Umbilical cord (tissue), 2 donors: ENCODE data around the gene DHRS7B. TPM values are rescaled to one million over a fixed set of nuclear protein-coding genes. Genes with fewer than 3 reads are reported as not detected.
"Not testable (repeated sequence)": the region's sequence is repeated elsewhere in the genome, so short reads cannot be mapped to it uniquely, and the experiment has no call there.

Experiments used
- DNase-seq: peaks from one replicate; pipeline ENCODE4 v3.0.0-alpha.2; 2015; ENCODE audit warnings: low spot score
- total RNA-seq: library from RNA; depleted of rRNA; stranded (reverse); fragments of >200 nt; gene quantifications from one replicate; pipeline ENCODE4 v1.2.3, GENCODE V29; 2014; ENCODE audit warnings: low replicate concordance; ENCODE audit not compliant: insufficient read depth

DHRS7B gene
- total RNA-seq, 1 donor from 2014 or later: 24.6 TPM

GRCh38 chr17:21107067-21107650, 19.6 kb upstream of the DHRS7B start:
- not testable (repeated sequence) for DNase-seq

DNA sequence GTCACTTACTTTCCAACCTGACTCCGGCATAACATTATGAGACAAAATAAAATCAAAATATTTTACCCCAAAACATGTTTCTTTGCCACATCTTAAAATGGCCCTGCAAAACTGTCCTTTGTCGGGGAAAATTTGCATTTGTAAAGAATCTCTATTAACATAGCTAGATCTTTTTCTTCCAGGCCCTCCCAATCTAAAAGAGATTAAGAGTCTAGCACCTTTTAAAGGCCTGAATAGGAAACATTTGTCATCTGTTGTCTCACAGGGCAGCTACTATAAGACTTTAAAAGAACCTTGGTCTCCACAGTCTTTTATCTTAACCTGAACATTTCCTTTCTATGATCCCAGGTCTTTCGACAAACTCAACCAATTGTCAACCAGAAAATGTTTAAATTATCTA, 18.1 kb upstream of the DHRS7B start:
- DNase-seq: no peak

GRCh38 chr17:21113049-21113690, 13.6 kb upstream of the DHRS7B start:
- no peak for DNase-seq

GRCh38 chr17:21113716-21114115, 13.0 kb upstream of the DHRS7B start:
- DNase-seq: no peak

DNA sequence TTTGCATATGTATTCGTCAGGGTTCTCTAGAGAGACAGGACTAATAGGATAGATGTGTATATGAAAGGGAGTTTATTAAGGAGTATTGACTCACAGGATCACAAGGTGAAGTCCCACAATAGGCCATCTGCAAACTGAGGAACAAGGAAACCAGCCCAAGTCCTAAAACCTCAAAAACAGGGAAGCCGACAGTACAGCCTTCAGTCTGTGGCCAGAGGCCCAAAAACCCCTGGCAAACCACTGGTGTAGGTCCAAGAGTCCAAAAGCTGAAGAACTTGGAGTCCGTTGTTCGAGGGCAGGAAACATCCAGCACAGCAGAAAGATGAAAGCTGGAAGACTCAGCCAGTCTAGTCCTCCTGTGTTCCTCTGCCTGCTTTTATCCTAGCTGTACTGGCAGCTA, 12.0 kb upstream of the DHRS7B start:
- DNase-seq: not testable (repeated sequence)

- DNase-seq: peak; percentile 75
Measured at GRCh38 chr17:21119247-21119918, 7.4 kb upstream of the DHRS7B start.

- no peak for DNase-seq
Measured at GRCh38 chr17:21119919-21120249, 6.9 kb upstream of the DHRS7B start.

DNA sequence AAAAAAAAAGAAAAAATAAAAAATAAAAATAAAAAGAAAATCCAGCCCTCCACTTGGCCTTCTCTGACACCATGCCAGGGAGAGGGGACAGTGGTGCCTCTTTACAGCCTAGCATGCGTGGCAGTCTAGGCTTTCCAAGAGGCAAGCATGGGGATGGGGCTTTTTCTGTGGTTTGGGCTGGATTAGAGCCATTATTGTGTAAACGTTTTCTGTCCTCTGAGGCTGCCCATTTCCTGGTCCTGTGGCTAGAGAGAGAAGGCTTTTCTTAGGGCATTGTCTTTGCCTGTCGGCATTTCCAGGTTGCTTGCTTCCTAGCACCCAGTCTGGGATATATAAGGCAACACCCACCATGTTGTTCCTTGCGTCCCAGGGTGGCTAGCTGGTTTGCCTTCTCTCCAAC, 2.7 kb upstream of the DHRS7B start:
- DNase-seq: no peak

GRCh38 chr17:21124517-21124916, 2.2 kb upstream of the DHRS7B start:
- DNase-seq: not testable (repeated sequence)

- no peak for DNase-seq
Measured at GRCh38 chr17:21125862-21126261, 902 bp upstream of the DHRS7B start.

GRCh38 chr17:21127509-21128077, 829 bp downstream of the DHRS7B start:
- no peak for DNase-seq

- peak; percentile 50 for DNase-seq
Measured at GRCh38 chr17:21129023-21129681, 2.4 kb downstream of the DHRS7B start.

DNA sequence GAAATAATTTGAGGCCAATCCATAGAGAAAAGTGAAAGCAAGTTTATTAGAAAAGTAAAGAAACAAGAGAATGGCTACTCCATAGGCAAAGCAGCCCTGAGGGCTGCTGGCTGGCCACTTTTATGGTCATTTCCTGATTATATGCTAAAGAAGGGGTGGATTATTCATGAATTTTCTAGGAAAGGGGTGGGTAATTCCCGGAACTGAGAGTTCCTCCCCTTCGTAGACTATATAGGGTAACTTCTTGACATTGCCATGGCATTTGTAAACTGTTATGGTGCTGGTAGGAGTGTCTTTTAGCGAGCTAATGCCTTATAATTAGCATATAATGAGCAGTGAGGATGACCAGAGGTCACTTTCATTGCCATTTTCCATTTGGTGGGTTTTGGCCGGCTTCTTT, 4.4 kb downstream of the DHRS7B start:
- DNase-seq: no peak

- no peak for DNase-seq
Measured at GRCh38 chr17:21132428-21132827, 5.7 kb downstream of the DHRS7B start.

DNA sequence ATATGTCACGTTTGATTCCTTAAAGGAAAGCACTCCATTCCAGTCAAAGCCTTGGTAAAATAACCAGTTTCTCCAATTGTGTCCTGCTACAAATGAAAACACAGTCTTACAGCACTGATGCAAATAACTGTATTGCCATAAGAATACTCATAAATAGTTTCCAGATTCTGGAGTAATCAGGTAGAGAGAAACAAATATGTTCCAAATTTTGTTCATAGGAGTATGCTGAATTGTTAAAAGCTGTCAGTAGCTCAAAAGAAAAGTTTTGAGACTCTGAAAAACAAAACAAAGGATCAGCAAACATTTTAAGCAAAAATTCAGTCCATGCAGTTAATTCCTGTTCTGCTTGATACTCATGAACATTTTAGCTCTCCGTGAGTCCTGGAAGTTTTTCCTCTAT, 7.8 kb downstream of the DHRS7B start:
- no peak for DNase-seq

DNA sequence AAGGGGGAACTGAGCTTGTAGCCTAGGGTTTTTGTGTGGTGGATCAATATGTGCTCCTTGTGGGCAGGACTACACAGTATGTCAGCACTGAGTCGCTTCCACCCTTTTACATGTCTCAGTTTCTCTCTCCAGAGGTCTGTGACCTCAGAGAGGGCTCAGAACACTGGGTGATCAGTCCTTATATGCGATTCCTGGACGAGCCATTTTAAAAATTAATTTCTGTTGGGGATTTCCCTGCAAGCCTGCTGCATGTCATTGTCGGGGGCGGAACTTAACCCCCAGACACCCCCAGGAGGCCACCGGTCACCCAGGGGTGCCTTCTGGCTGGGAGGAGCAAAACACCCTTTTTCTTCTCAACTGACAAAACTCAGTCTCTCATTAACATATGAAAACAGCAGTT, 14.1 kb downstream of the DHRS7B start:
- no peak for DNase-seq

DNA sequence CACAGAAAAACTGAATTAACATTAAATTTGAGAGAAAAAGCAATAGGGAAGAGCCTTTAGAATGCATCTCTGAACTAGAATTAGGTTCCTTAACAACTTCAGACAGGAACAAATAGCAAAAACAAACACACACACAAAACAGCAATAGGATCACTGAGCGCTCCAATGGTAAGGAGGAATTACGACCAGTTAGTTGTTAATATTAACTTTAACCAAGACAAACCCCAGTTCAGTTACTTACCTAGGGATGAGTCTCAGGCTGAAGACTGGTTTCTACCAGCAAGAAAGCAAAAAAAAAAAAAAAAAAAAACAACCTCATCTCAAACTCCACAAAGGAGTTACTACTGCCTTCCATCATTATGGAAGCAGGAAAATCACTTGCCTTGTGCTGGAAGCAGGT, 14.6 kb downstream of the DHRS7B start:
- no peak for DNase-seq

DNA sequence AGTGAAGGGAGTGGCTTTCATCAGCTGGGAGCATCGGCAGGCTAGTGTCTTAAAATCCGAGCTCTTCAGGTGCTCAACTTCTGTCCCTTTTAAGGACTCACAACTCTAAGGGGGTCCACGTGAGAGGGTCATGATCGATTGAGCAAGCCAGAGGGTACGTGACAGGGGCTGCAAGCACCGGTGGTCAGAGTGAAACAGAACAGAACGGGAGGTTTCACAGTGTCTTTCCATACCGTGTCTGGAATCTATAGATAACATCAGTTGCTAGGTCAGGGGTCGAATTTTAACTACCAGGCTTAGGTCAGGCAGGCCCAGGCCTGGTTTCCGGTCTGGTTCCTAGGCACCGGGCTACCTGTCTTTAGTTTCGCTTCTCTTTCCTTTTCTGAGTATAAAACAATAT, 15.3 kb downstream of the DHRS7B start:
- DNase-seq: not testable (repeated sequence)

DNA sequence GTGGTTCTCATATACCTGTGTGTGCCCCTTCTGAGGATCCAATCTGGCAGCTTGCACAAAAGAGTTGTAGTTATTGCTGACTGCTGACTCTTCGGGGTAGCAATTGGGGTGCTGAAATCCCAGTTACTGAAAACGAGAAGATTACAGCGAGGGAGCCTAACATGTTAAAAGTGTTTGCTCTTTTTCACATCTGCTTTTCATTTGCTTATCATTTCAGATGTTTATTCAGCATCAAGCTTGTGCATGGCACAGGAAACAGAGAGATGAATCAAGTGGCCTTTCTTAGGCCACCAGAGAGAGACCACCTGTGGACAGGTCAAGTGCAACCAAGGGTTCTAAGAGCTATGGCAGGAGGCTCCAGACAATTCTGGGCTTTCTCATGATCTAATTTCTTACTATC, 16.9 kb downstream of the DHRS7B start:
- no peak for DNase-seq

DNA sequence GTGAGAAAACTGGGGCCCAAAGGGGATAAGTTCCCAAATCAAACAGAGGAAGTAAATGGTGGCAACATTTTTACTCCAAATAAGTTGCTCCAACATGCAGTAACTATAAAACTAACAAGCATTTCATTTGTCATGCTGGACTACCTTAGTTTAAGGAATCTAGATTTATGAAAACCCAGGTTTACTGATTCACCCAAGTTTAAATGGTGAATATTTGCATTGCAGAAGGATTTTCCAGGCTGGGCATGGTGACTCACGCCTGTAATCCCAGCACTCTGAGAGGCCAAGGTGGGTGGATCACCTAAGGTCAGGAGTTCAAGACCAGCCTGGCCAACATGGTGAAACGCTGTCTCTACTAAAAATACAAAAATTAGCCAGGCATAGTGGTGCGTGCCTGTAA, 17.5 kb downstream of the DHRS7B start:
- DNase-seq: not testable (repeated sequence)

GRCh38 chr17:21146362-21147015, 19.7 kb downstream of the DHRS7B start:
- no peak for DNase-seq

DNA sequence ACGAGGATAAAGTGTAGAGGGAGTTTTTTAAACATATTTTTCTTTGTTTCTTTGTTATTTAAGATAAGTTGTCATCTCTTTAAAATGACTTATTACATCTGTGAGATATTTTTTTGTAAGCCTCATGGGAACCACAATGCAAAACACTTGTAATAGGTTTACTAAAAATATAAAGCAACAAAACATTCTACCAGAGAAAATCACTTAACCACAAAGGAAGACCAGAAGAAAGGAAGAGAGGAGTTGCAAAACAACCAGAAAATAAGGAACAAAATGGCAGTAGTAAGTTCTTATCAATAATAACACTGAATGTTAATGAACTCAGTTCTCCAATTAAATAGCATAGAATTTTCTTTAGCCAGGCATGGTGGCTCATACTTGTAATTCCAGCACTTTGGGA, 22.9 kb downstream of the DHRS7B start:
- no peak for DNase-seq
